Upper lobe of left lung (tissue), 4 donors: ENCODE measurements around the gene RNMT.

Experiments used
- EP300 ChIP-seq, 4 donors: sonication (generic); formaldehyde crosslinking; IDR thresholded peaks; one replicate each; pipeline ENCODE4 v1.5.1; 2017; ENCODE audit warnings: antibody characterized with exemption in 4 of 4, control low read depth in 2 of 4
- POLR2A ChIP-seq, 4 donors: fragments of 450-650 bp; IDR thresholded peaks; one replicate each; pipeline ENCODE4 v1.5.1; 2016 to 2017; ENCODE audit warnings: antibody characterized with exemption in 4 of 4, mild to moderate bottlenecking in 2 of 4
- POLR2AphosphoS5 ChIP-seq, 2 donors: sonication (generic); formaldehyde crosslinking; IDR thresholded peaks; one replicate each; pipeline ENCODE4 v1.5.1; 2017; ENCODE audit warnings: antibody characterized with exemption in 2 of 2
- TF ChIP-seq, protein P1 (sequence below), 6 experiments: fragments of 450-650 bp in 4 of 6; fragments of 200-600 bp in 2 of 6; sonication (generic) in 2 of 6; IDR thresholded peaks; one replicate each; pipeline ENCODE4 v1.5.1; 2016 to 2019; ENCODE audit warnings: antibody characterized with exemption in 6 of 6

DNA sequence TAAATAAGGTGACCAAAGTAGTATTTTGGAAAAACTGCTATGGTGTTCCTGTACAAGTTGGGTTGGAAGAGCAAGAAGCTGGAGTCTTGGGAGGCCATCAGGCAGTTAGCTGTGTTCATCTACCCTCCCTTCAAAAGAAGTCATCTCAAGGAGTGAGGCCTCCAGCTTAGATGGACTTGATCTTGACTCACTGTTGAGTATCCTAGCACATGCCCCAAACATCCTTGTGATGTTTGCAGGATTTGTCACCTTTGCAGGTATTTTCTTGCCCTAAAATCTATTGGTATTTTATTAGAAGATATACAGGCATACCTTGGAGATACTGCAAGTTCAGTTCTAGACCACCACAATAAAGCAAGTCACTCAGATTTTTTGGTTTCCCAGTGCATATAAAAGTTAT lies 30.2 kb downstream of the RNMT start:
- TF ChIP-seq, protein P1, sequence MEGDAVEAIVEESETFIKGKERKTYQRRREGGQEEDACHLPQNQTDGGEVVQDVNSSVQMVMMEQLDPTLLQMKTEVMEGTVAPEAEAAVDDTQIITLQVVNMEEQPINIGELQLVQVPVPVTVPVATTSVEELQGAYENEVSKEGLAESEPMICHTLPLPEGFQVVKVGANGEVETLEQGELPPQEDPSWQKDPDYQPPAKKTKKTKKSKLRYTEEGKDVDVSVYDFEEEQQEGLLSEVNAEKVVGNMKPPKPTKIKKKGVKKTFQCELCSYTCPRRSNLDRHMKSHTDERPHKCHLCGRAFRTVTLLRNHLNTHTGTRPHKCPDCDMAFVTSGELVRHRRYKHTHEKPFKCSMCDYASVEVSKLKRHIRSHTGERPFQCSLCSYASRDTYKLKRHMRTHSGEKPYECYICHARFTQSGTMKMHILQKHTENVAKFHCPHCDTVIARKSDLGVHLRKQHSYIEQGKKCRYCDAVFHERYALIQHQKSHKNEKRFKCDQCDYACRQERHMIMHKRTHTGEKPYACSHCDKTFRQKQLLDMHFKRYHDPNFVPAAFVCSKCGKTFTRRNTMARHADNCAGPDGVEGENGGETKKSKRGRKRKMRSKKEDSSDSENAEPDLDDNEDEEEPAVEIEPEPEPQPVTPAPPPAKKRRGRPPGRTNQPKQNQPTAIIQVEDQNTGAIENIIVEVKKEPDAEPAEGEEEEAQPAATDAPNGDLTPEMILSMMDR (IDR thresholded peaks at IDR 0.05) = no peak
- no peak for TF ChIP-seq POLR2A (IDR thresholded peaks at IDR 0.05)
- TF ChIP-seq POLR2AphosphoS5 (IDR thresholded peaks at IDR 0.05) = no peak
- TF ChIP-seq EP300 (IDR thresholded peaks at IDR 0.05) = no peak
